HepG2 (cell line): ENCODE results near the gene NCOA5. TPM values are rescaled to one million over a fixed set of nuclear protein-coding genes. Genes with fewer than 3 reads are reported as not detected.

Source experiments
- EEA1 ChIP-seq: sonication (generic); formaldehyde crosslinking; IDR thresholded peaks from 2 replicates; pipeline ENCODE4 v1.5.1; 2020; ENCODE audit warnings: mild to moderate bottlenecking, missing genetic modification reagents, borderline replicate concordance
- JARID2 ChIP-seq: sonication (generic); formaldehyde crosslinking; IDR thresholded peaks from 2 replicates; pipeline ENCODE4 v1.8.1; 2023; ENCODE audit warnings: missing genetic modification reagents, inconsistent platforms; ENCODE audit not compliant: insufficient replicate concordance
- KIAA2018 ChIP-seq: sonication (generic); formaldehyde crosslinking; IDR thresholded peaks from 2 replicates; pipeline ENCODE4 v1.5.0; 2020; ENCODE audit warnings: mild to moderate bottlenecking, missing genetic modification reagents, borderline replicate concordance
- KLF9 ChIP-seq: IDR thresholded peaks from 2 replicates; pipeline ENCODE4 v1.6.1; 2016; ENCODE audit warnings: low read depth
- MIER2 ChIP-seq: IDR thresholded peaks from 2 replicates; pipeline ENCODE4 v1.6.1; 2016; ENCODE audit warnings: missing biosample characterization, missing genetic modification reagents
- MTA1 ChIP-seq: sonication (generic); formaldehyde crosslinking; IDR thresholded peaks from 2 replicates; pipeline ENCODE4 v1.4.0; 2020; ENCODE audit warnings: missing genetic modification reagents, mild to moderate bottlenecking, borderline replicate concordance
- ONECUT2 ChIP-seq: sonication (generic); formaldehyde crosslinking; IDR thresholded peaks from 2 replicates; pipeline ENCODE4 v1.4.0; 2020; ENCODE audit warnings: missing genetic modification reagents
- RBM22 ChIP-seq: fragments of 200-400 bp; formaldehyde crosslinking; optimal IDR thresholded peaks from 2 replicates; pipeline ENCODE3; 2017; ENCODE audit warnings: mild to moderate bottlenecking, low read length, moderate library complexity
- TERF1 ChIP-seq: sonication (generic); formaldehyde crosslinking; IDR thresholded peaks from 2 replicates; pipeline ENCODE4 v1.8.0; 2022; ENCODE audit warnings: mild to moderate bottlenecking, missing genetic modification reagents, moderate library complexity
- XRCC5 ChIP-seq: fragments of 200-400 bp; formaldehyde crosslinking; optimal IDR thresholded peaks from 2 replicates; pipeline ENCODE3; 2017; ENCODE audit warnings: mild to moderate bottlenecking, low read length
- YEATS2 ChIP-seq: sonication (generic); formaldehyde crosslinking; IDR thresholded peaks from 2 replicates; pipeline ENCODE4 v1.4.0; 2020; ENCODE audit warnings: missing genetic modification reagents, borderline replicate concordance
- ZNF510 ChIP-seq: sonication (generic); formaldehyde crosslinking; IDR thresholded peaks from 2 replicates; pipeline ENCODE4 v1.4.0; 2020; ENCODE audit warnings: low read depth, mild to moderate bottlenecking, missing genetic modification reagents
- ZNF556 ChIP-seq: sonication (generic); formaldehyde crosslinking; IDR thresholded peaks from 2 replicates; pipeline ENCODE4 v1.4.0; 2020; ENCODE audit warnings: mild to moderate bottlenecking, missing genetic modification reagents, borderline replicate concordance
- ZNF691 ChIP-seq: sonication (generic); formaldehyde crosslinking; IDR thresholded peaks from 2 replicates; pipeline ENCODE4 v1.4.0; 2020; ENCODE audit warnings: missing genetic modification reagents, low read depth, mild to moderate bottlenecking, borderline replicate concordance
- ZNF784 ChIP-seq: sonication (generic); formaldehyde crosslinking; IDR thresholded peaks from 2 replicates; pipeline ENCODE4 v1.5.1; 2020; ENCODE audit warnings: missing genetic modification reagents, mild to moderate bottlenecking, borderline replicate concordance
- polyA plus RNA-seq, 8 experiments: library from polyadenylated mRNA; depleted of rRNA in 3 of 8; stranded (reverse) in 7 of 8; unstranded in 1 of 8; fragments of >200 nt; fragmentation: Illumina TruSeq in 4 of 8; extraction: Trizol in 4 of 8; gene quantifications; 2 replicates each; pipeline versions ENCODE4 v1.2.1 to v1.2.3, GENCODE V29; 2011 to 2016; ENCODE audit warnings: low read depth in 4 of 8, missing spikeins in 1 of 8, mixed read lengths in 1 of 8; ENCODE audit not compliant: insufficient read depth in 1 of 8
- total RNA-seq, 5 experiments: library from RNA; depleted of rRNA; stranded (reverse); fragments of >200 nt; fragmentation: Illumina TruSeq; extraction: Trizol; gene quantifications; 2 replicates each; pipeline ENCODE4 v1.2.3, GENCODE V29; 2016; ENCODE audit warnings: low read depth in 1 of 5
- TF ChIP-seq, protein P1 (sequence below): sonication (generic); formaldehyde crosslinking; IDR thresholded peaks from 2 replicates; pipeline ENCODE4 v1.4.0; 2020; ENCODE audit warnings: mild to moderate bottlenecking, missing genetic modification reagents

NCOA5 gene
- total and polyA plus RNA-seq, 2 of the 13 experiments (the other 11 are each of a cell fraction or from before 2014, with no cell fraction given) = 16.5 to 28.4 TPM

DNA sequence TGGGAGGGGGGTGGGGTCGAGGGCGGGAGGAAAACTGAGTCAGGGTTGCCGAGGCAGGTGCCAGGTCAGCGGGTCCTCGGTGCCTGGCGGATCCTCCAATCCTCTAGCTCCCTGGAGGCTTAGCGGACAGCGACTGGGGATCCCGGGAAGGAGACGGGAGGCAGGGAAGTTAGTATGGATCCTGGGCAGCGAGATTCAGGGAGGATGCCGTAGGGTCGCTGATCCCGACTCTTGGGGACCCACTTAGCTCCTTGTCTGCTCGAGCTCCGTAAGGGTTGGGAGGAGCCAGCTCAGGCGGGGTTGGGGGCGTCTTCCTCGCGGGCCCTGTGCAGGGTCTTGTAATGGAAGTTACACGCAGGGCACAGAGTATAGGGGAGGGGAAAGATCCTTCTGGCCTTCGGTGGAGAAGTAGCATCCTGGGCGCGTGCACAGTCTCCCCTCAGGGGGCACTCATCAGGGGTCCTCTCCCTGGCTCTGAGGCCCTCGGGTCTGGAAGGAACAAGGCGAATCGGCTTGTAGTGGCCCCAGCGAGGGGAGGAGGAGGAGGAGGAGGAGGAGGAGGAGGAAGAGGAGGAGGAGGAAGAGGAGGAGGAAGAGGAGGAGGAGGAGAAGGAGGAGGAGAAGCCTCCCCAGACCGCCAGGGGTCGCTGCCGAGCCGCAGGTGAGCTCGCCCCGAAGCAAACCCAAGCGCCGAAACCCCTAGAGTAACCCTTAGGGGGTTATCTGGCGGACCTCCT, 67.2 kb downstream of the NCOA5 start (continued):
- no peak for TF ChIP-seq KIAA2018
- TF ChIP-seq ZNF510 = no peak
- TF ChIP-seq RBM22 = no peak
- TF ChIP-seq TERF1 (CRISPR knock-in tag) = no peak
- peak; percentile 14; the same call in 1 of the 2 replicates for TF ChIP-seq EEA1 (CRISPR knock-in tag)
- peak; percentile 80 for TF ChIP-seq XRCC5
- TF ChIP-seq ZNF691 (CRISPR knock-in tag) = 0 out of 2 replicates have a peak, but pooled peaks have one; percentile 40
- no peak for TF ChIP-seq YEATS2 (CRISPR knock-in tag)
- TF ChIP-seq ONECUT2 = no peak
- no peak for TF ChIP-seq KLF9 (CRISPR knock-in tag)
- TF ChIP-seq JARID2 (CRISPR knock-in tag) = no peak
- TF ChIP-seq MTA1 (CRISPR knock-in tag) = peak; percentile 38; the same call in 1 of the 2 replicates
- no peak for TF ChIP-seq ZNF556 (CRISPR knock-in tag)
- TF ChIP-seq MIER2 (CRISPR knock-in tag) = peak; percentile 75; the same call in 1 of the 2 replicates
- TF ChIP-seq ZNF784 = peak; percentile 59; the same call in 1 of the 2 replicates
- TF ChIP-seq, protein P1, sequence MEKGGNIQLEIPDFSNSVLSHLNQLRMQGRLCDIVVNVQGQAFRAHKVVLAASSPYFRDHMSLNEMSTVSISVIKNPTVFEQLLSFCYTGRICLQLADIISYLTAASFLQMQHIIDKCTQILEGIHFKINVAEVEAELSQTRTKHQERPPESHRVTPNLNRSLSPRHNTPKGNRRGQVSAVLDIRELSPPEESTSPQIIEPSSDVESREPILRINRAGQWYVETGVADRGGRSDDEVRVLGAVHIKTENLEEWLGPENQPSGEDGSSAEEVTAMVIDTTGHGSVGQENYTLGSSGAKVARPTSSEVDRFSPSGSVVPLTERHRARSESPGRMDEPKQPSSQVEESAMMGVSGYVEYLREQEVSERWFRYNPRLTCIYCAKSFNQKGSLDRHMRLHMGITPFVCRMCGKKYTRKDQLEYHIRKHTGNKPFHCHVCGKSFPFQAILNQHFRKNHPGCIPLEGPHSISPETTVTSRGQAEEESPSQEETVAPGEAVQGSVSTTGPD (CRISPR knock-in tag) = no peak
